ENCODE results near the gene GTSF1L. TPM values are rescaled to one million over a fixed set of nuclear protein-coding genes. Genes with fewer than 3 reads are reported as not detected.

GTSF1L gene
- total and polyA plus RNA-seq, 4 donors: not detected

DNA sequence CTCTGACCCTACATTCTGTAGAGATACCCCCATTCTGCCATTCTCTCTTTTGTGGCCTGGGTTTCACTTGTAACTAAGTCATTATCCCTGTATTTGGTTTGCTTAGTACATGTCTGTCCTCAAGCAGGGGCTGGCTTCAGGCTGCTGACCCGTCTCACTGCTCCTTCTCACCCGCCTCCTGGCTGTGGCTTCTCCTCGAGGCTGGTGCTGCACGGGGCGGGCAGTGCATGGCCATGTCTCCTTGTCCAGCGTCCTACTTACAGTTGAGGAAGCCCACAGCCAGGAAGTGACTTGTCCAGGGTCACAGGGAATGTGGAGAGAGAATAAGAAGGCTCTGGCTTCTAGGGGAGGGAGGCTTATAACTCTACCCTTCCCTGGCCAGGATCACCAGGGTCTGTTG is 11.3 kb downstream of the GTSF1L start:
- DNase-seq (no peak), ATAC-seq (ENCODE audit: insufficient read depth, low FRiP score) (no peak)
- Histone ChIP-seq H3K27ac (ENCODE audit: low read depth in 1 of 2, low read length in 1 of 2) (no peak overlapping the region), H3K4me3 (no peak overlapping the region), H3K9me3 (ENCODE audit: control insufficient read depth in 4 of 4, insufficient read depth in 3 of 4, low read length in 3 of 4) (no peaks in the 10 kb centered on the region), H3K9ac (ENCODE audit: insufficient read depth in 1 of 2, low read length in 2 of 2) (no peak overlapping the region), H3K27me3 (ENCODE audit: control insufficient read depth in 3 of 3, insufficient read depth in 3 of 3, low read length in 2 of 3) (no peaks in the 10 kb centered on the region), H3K4me1 (ENCODE audit: control insufficient read depth in 5 of 5, insufficient read depth in 5 of 5, low read length in 5 of 5) (no peaks in the 10 kb centered on the region), H3K36me3 (ENCODE audit: control insufficient read depth in 4 of 4, insufficient read depth in 4 of 4, low read length in 4 of 4) (no peaks in the 10 kb centered on the region)
- TF ChIP-seq, protein P1, sequence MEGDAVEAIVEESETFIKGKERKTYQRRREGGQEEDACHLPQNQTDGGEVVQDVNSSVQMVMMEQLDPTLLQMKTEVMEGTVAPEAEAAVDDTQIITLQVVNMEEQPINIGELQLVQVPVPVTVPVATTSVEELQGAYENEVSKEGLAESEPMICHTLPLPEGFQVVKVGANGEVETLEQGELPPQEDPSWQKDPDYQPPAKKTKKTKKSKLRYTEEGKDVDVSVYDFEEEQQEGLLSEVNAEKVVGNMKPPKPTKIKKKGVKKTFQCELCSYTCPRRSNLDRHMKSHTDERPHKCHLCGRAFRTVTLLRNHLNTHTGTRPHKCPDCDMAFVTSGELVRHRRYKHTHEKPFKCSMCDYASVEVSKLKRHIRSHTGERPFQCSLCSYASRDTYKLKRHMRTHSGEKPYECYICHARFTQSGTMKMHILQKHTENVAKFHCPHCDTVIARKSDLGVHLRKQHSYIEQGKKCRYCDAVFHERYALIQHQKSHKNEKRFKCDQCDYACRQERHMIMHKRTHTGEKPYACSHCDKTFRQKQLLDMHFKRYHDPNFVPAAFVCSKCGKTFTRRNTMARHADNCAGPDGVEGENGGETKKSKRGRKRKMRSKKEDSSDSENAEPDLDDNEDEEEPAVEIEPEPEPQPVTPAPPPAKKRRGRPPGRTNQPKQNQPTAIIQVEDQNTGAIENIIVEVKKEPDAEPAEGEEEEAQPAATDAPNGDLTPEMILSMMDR (IDR thresholded peaks at IDR 0.05; ENCODE audit: control extremely low read depth, extremely low read depth): no peak
- WGBS, 2 donors: 94% methylated on average over 6 of the region's 6 CpGs

DNA sequence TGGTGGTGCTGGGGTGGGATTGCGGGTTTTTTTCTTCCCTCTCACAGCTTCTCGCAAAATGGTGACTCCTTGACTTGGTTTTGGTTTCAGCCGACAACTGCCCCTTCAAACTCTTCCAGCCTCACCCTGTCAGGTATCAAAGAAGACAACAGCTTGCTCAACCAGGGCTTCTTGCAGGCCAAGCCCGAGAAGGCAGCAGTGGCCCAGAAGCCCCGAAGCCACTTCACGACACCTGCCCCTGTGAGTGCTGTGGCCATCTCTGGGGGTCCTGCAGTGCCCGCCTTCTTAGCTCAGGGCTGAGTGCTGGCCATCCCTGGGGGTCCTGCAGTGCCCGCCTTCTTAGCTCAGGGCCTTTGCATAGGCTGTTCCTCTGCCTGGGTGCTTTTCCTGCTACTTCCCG is 11.8 kb downstream of the GTSF1L start:
- Histone ChIP-seq H3K4me1 (ENCODE audit: control insufficient read depth in 5 of 5, insufficient read depth in 5 of 5, low read length in 5 of 5) (no peaks in the 10 kb centered on the region), H3K27ac (ENCODE audit: low read depth in 1 of 2, low read length in 1 of 2) (no peak overlapping the region), H3K27me3 (ENCODE audit: control insufficient read depth in 3 of 3, insufficient read depth in 3 of 3, low read length in 2 of 3) (no peaks in the 10 kb centered on the region), H3K9me3 (ENCODE audit: control insufficient read depth in 4 of 4, insufficient read depth in 3 of 4, low read length in 3 of 4) (no peaks in the 10 kb centered on the region), H3K36me3 (ENCODE audit: control insufficient read depth in 4 of 4, insufficient read depth in 4 of 4, low read length in 4 of 4) (no peaks in the 10 kb centered on the region), H3K9ac (ENCODE audit: insufficient read depth in 1 of 2, low read length in 2 of 2) (no peak overlapping the region), H3K4me3 (no peak overlapping the region)
- WGBS, 2 donors: 97% methylated on average over 9 of the region's 9 CpGs
- ATAC-seq (ENCODE audit: insufficient read depth, low FRiP score) (no peak), DNase-seq (no peak)
- TF ChIP-seq, protein P1 (IDR thresholded peaks at IDR 0.05; ENCODE audit: control extremely low read depth, extremely low read depth): no peak

DNA sequence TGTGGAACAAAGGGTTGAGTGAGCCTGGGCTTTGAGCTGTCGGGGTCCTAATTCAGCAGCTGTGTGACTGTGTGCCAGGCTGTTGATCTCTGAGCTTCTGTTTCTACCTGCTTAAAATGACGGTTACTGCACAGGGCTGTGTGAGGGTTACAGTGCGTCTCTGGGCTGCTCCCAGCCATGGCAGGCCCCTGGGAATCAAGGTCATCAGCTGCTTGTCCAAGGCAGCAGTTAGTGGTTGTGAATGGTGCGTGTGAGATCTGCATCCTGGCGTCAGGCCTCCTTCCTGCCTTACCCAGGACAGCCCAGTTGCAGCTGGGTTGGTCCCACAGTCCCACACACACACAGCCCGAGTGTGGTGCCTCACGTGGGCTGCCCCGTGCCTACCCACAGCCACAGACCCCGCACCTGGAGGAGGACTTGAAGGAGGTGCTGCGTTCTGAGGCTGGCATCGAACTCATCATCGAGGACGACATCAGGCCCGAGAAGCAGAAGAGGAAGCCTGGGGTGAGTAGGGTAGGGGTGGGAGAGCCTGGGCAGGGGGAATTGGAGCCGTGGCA is 15.6 kb downstream of the GTSF1L start:
- H3K4me3 ChIP-seq: no peak overlapping the region
- H3K27me3 ChIP-seq (ENCODE audit: control insufficient read depth in 3 of 3, insufficient read depth in 3 of 3, low read length in 2 of 3): no peaks in the 10 kb centered on the region
- TF ChIP-seq, protein P1 (IDR thresholded peaks at IDR 0.05; ENCODE audit: control extremely low read depth, extremely low read depth): no peak
- peaks cover 0 to 1% (median 0%) of the 10 kb centered on the region in 4 donors for H3K36me3 ChIP-seq (ENCODE audit: control insufficient read depth in 4 of 4, insufficient read depth in 4 of 4, low read length in 4 of 4)
- no peak overlapping the region for H3K9ac ChIP-seq (ENCODE audit: insufficient read depth in 1 of 2, low read length in 2 of 2)
- no peak overlapping the region for H3K27ac ChIP-seq (ENCODE audit: low read depth in 1 of 2, low read length in 1 of 2)
- DNase-seq (no peak), ATAC-seq (ENCODE audit: insufficient read depth, low FRiP score) (no peak)
- no peaks in the 10 kb centered on the region for H3K9me3 ChIP-seq (ENCODE audit: control insufficient read depth in 4 of 4, insufficient read depth in 3 of 4, low read length in 3 of 4)
- WGBS, 2 donors: 93 to 94% methylated on average over 15 of the region's 15 CpGs
- no peaks in the 10 kb centered on the region for H3K4me1 ChIP-seq (ENCODE audit: control insufficient read depth in 5 of 5, insufficient read depth in 5 of 5, low read length in 5 of 5)

All from lung (tissue), 12 donors.